ENCODE data around the gene NAA40.

The NAA40 gene

GRCh38 chr11:63938479-63939396, at the start of gene NAA40:
Gene NAA40, plus strand, starts transcription at chr11:63939002. Its CDS starts 95 bp downstream, at chr11:63939097.
- H3K27me3 ChIP-seq (replicated peaks; ENCODE audit: insufficient read depth, low read length): no peaks in the 10 kb centered on the region
- H3K4me1 ChIP-seq (ENCODE audit: low read length): 0 out of 2 replicates have a peak, but pooled peaks cover 7% of the 10 kb centered on the region
- H3K79me2 ChIP-seq (ENCODE audit: low read length): peaks cover 47% of the 10 kb centered on the region
- peak within 1 kb of the TSS; percentile 78 for H3K9ac ChIP-seq (ENCODE audit: low read length)
- TF ChIP-seq EZH2 (optimal IDR thresholded peaks at IDR 0.05; ENCODE audit: low read depth, low read length): no peak
- H3K36me3 ChIP-seq (replicated peaks; ENCODE audit: insufficient read depth, low read length): no peaks in the 10 kb centered on the region
- H2AFZ ChIP-seq (ENCODE audit: low read length): peak within 1 kb of the TSS; percentile 99
- peak within 1 kb of the TSS; percentile 65; the same call in 1 of the 2 replicates for H3K27ac ChIP-seq (ENCODE audit: low read length)
- H4K20me1 ChIP-seq (ENCODE audit: insufficient read depth, low read length): no peaks in the 10 kb centered on the region
- H3K9me2 ChIP-seq (replicated peaks; ENCODE audit: insufficient read depth, low read length): no peaks in the 10 kb centered on the region
- no peaks in the 10 kb centered on the region for H3K9me3 ChIP-seq (replicated peaks; ENCODE audit: insufficient read depth, low read length)
- H3F3A ChIP-seq (ENCODE audit: insufficient read depth, low read length): peaks cover 11% of the 10 kb centered on the region; the same call in 1 of the 2 replicates
- H3K4me2 ChIP-seq (ENCODE audit: low read depth, low read length): peak within 1 kb of the TSS; percentile 100
- DNase-seq: peak; percentile 98
- H3K4me3 ChIP-seq (ENCODE audit: low read length): peak within 1 kb of the TSS; percentile 96

- H3K4me3 ChIP-seq (ENCODE audit: low read length): peak overlapping the region; percentile 77
- H3K9me3 ChIP-seq (replicated peaks; ENCODE audit: insufficient read depth, low read length): no peaks in the 10 kb centered on the region
- H2AFZ ChIP-seq (ENCODE audit: low read length): no peak overlapping the region
- H4K20me1 ChIP-seq (ENCODE audit: insufficient read depth, low read length): peaks cover 4% of the 10 kb centered on the region
- DNase-seq: no peak
- peak overlapping the region; percentile 70; the same call in 1 of the 2 replicates for H3K9ac ChIP-seq (ENCODE audit: low read length)
- H3K27me3 ChIP-seq (replicated peaks; ENCODE audit: insufficient read depth, low read length): no peaks in the 10 kb centered on the region
- peaks cover 25% of the 10 kb centered on the region for H3K4me1 ChIP-seq (ENCODE audit: low read length)
- no peaks in the 10 kb centered on the region for H3K9me2 ChIP-seq (replicated peaks; ENCODE audit: insufficient read depth, low read length)
- H3K27ac ChIP-seq (ENCODE audit: low read length): no peak overlapping the region
- no peak for TF ChIP-seq EZH2phosphoT487 (IDR thresholded peaks at IDR 0.05; ENCODE audit: low read length)
- TF ChIP-seq CTCF (IDR thresholded peaks at IDR 0.05; ENCODE audit: low read length): no peak
- TF ChIP-seq EZH2 (optimal IDR thresholded peaks at IDR 0.05; ENCODE audit: low read depth, low read length): no peak
- H3K36me3 ChIP-seq (replicated peaks; ENCODE audit: insufficient read depth, low read length): no peaks in the 10 kb centered on the region
- peaks cover 88% of the 10 kb centered on the region for H3K79me2 ChIP-seq (ENCODE audit: low read length)
- peak overlapping the region; percentile 98; the same call in 1 of the 2 replicates for H3K4me2 ChIP-seq (ENCODE audit: low read depth, low read length)
- H3F3A ChIP-seq (ENCODE audit: insufficient read depth, low read length): peaks cover 21% of the 10 kb centered on the region
Measured at GRCh38 chr11:63889344-63889743, 49.5 kb upstream of the NAA40 start.

DNA sequence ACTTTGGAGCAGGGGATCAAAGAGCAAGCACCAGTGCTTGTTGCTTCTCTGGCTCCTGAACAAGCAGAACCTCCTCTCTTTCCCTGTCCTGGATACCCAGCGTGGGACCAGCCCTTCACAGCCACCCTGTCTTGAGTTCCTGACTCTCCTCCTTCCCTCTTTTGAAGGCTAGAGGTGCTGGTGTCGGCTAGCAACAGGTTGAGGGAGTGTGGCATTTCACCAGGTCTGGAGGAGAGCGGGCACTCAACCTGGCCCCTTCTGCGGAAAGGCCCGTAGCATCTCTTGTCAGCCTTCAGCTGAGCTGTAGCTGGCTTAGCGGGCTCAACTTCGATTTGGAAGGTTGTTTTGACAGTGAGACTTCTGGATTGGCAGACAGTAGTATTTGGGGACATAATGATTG, 48.4 kb upstream of the NAA40 start:
- peaks cover 83% of the 10 kb centered on the region for H3K79me2 ChIP-seq (ENCODE audit: low read length)
- no peak overlapping the region for H3K9ac ChIP-seq (ENCODE audit: low read length)
- DNase-seq: no peak
- no peak overlapping the region for H3K4me2 ChIP-seq (ENCODE audit: low read depth, low read length)
- no peaks in the 10 kb centered on the region for H3K36me3 ChIP-seq (replicated peaks; ENCODE audit: insufficient read depth, low read length)
- no peak overlapping the region for H3K4me3 ChIP-seq (ENCODE audit: low read length)
- peaks cover 21% of the 10 kb centered on the region for H3F3A ChIP-seq (ENCODE audit: insufficient read depth, low read length)
- H3K9me3 ChIP-seq (replicated peaks; ENCODE audit: insufficient read depth, low read length): no peaks in the 10 kb centered on the region
- no peak overlapping the region for H2AFZ ChIP-seq (ENCODE audit: low read length)
- TF ChIP-seq EZH2phosphoT487 (IDR thresholded peaks at IDR 0.05; ENCODE audit: low read length): no peak
- TF ChIP-seq EZH2 (optimal IDR thresholded peaks at IDR 0.05; ENCODE audit: low read depth, low read length): no peak
- no peak for TF ChIP-seq CTCF (IDR thresholded peaks at IDR 0.05; ENCODE audit: low read length)
- peaks cover 25% of the 10 kb centered on the region for H3K4me1 ChIP-seq (ENCODE audit: low read length)
- H4K20me1 ChIP-seq (ENCODE audit: insufficient read depth, low read length): peaks cover 4% of the 10 kb centered on the region
- no peaks in the 10 kb centered on the region for H3K9me2 ChIP-seq (replicated peaks; ENCODE audit: insufficient read depth, low read length)
- no peak overlapping the region for H3K27ac ChIP-seq (ENCODE audit: low read length)
- no peaks in the 10 kb centered on the region for H3K27me3 ChIP-seq (replicated peaks; ENCODE audit: insufficient read depth, low read length)
